Activated T-cell treated with anti-CD3 and anti-CD28 coated beads, Interleukin-2, amount 50 U/mL, for 4 hours (primary cell): ENCODE data around the gene NACC2. TPM values are rescaled to one million over a fixed set of nuclear protein-coding genes. Genes with fewer than 3 reads are reported as not detected.
A peak's percentile ranks its signal among the peaks of the same experiment; 100 is the strongest.

Experiments
- ATAC-seq, 2 donors: fragments of 200-7000 bp; cut with Tn5 transposase; one replicate each; pipeline ENCODE4 v1.10.0; 2021
- DNase-seq: peaks from one replicate; pipeline ENCODE4 v3.0.0-alpha.2; 2020
- H3K27me3 Mint-ChIP-seq: one replicate; pipeline ENCODE4 v1.8.0; 2021; ENCODE audit warnings: low read depth, mixed read lengths
- H3K36me3 Mint-ChIP-seq: one replicate; pipeline ENCODE4 v1.8.0; 2022; ENCODE audit warnings: mixed read lengths; ENCODE audit not compliant: insufficient read depth
- H3K4me1 Mint-ChIP-seq: one replicate; pipeline ENCODE4 v1.8.0; 2021; ENCODE audit warnings: low read depth, mixed read lengths
- H3K4me3 Mint-ChIP-seq: one replicate; pipeline ENCODE4 v1.8.0; 2021; ENCODE audit warnings: mild to moderate bottlenecking, moderate library complexity, mixed read lengths
- H3K9me3 Mint-ChIP-seq: one replicate; pipeline ENCODE4 v1.8.0; 2021; ENCODE audit warnings: mixed read lengths
- total RNA-seq, 3 donors: library from RNA; stranded (reverse); gene quantifications; one replicate each; pipeline ENCODE4 v1.2.1, GENCODE V29; 2021

The NACC2 gene
- total RNA-seq, 3 donors from 2014 or later = 5.9 to 6.2 (median 6.0) TPM

DNA sequence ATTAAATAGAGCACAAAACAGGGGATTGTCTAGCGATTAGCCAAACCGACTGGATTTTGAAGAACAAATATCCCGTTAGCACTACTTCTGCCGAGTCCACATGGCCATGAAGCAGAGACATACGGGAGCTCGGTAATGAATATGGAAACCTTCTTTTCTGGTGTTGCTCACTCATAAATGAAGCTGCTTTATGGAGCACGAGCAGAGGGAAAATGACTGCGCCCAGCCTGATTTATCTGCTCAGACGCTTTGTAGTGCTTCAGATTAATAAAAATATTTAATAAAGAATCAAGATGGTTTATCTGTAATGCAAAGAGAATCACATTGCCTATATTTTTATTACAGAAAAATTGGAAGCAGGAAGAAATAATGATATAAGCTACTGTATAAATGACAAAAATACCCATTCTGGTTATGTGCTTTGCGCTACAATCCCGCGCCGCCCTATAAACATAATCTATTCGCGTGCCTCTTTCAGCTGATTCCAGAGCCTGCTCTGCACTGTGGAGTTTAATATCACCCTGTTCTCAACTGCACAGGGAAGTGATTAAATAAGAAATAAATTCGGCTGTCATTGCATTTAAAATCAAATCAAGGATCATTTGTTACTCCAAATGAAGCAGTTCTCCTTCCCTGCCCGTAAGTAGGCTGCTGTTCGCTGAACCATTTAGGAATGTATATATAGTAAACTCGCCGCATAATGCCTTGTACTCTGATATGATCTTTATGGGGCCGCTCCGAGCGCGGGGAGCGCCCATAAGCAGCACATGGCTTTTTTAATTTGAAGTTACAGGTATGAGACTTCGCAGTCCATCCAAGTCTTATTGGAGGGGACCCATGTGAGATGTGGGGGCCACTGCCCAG is 111.6 kb downstream of the NACC2 start:
- H3K36me3 Mint-ChIP-seq = no peaks in the 10 kb centered on the region
- no peak for DNase-seq
- peaks cover 14% of the 10 kb centered on the region for H3K4me1 Mint-ChIP-seq

GRCh38 chr9:135982499-135983207 is 112.4 kb downstream of the NACC2 start:
- H3K9me3 Mint-ChIP-seq = no peaks in the 10 kb centered on the region
- peaks cover 14% of the 10 kb centered on the region for H3K4me1 Mint-ChIP-seq
- ATAC-seq = no peak
- H3K4me3 Mint-ChIP-seq = no peak overlapping the region
- H3K36me3 Mint-ChIP-seq = no peaks in the 10 kb centered on the region
- no peak for DNase-seq
- H3K27me3 Mint-ChIP-seq = no peaks in the 10 kb centered on the region

More for the DNA sequence above, 111.6 kb downstream of the NACC2 start:
- ATAC-seq = no peak
- no peaks in the 10 kb centered on the region for H3K27me3 Mint-ChIP-seq
- H3K9me3 Mint-ChIP-seq = no peaks in the 10 kb centered on the region
- no peak overlapping the region for H3K4me3 Mint-ChIP-seq

DNA sequence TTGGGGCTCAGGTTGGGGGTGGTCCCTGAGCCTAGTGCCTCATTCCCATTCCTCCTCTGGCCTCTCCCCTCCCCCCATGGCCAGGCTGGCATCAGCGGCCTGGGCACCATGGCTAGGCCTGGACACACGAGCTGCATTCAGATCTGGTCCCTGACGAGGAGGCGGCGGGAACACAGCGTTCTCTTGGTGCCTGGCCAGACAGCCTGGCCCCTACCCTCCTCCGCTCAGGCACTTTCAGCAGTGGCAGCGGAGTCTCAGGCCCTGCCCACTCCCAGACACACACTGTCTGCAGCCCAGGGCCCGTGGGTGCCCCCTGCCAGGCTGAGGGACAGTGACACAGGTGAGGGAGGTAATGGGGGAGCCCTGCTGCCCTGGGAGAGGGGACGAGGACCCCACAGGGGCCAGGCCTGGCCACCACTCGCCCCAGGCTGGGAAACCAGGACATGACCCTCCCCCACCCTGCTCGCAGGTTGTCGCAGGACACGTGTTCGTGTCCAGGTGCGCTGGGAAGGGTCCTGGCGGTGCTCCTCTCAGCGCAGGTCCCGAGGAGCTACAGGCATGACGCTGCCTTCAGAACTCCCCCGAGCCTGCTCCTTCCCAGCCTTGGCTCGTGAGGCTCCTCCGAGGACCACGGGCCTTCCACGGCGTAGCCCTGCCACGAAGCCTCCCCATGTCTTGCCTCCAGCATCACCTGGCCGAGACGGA is 114.0 kb downstream of the NACC2 start:
- ATAC-seq (no peak), DNase-seq (no peak)
- Mint-ChIP-seq H3K4me3 (no peak overlapping the region), H3K27me3 (no peaks in the 10 kb centered on the region), H3K9me3 (no peaks in the 10 kb centered on the region), H3K4me1 (peaks cover 16% of the 10 kb centered on the region), H3K36me3 (no peaks in the 10 kb centered on the region)

GRCh38 chr9:135979547-135980166 is 115.4 kb downstream of the NACC2 start:
- Mint-ChIP-seq H3K4me1 (peaks cover 16% of the 10 kb centered on the region), H3K9me3 (no peaks in the 10 kb centered on the region), H3K36me3 (no peaks in the 10 kb centered on the region), H3K27me3 (no peaks in the 10 kb centered on the region), H3K4me3 (no peak overlapping the region)
- ATAC-seq = peak in 1 of 2 donors; percentile 12
- DNase-seq = no peak

- Mint-ChIP-seq H3K4me1 (peaks cover 19% of the 10 kb centered on the region), H3K9me3 (no peaks in the 10 kb centered on the region), H3K27me3 (no peaks in the 10 kb centered on the region), H3K36me3 (no peaks in the 10 kb centered on the region), H3K4me3 (peak overlapping the region; percentile 47)
- ATAC-seq = peak; percentile 74 to 78
- DNase-seq = peak; percentile 24
These were observed 116.2 kb downstream of the NACC2 start for GRCh38 chr9:135978642-135979546.

- DNase-seq (no peak), ATAC-seq (no peak)
- Mint-ChIP-seq H3K4me3 (no peak overlapping the region), H3K27me3 (no peaks in the 10 kb centered on the region), H3K4me1 (peaks cover 26% of the 10 kb centered on the region), H3K9me3 (no peaks in the 10 kb centered on the region), H3K36me3 (no peaks in the 10 kb centered on the region)
These were observed 118.1 kb downstream of the NACC2 start for GRCh38 chr9:135976944-135977343.

GRCh38 chr9:135976531-135976930 is 118.6 kb downstream of the NACC2 start:
- Mint-ChIP-seq H3K4me1 (peaks cover 26% of the 10 kb centered on the region), H3K27me3 (no peaks in the 10 kb centered on the region), H3K4me3 (no peak overlapping the region), H3K9me3 (no peaks in the 10 kb centered on the region), H3K36me3 (no peaks in the 10 kb centered on the region)
- ATAC-seq (no peak), DNase-seq (no peak)

DNA sequence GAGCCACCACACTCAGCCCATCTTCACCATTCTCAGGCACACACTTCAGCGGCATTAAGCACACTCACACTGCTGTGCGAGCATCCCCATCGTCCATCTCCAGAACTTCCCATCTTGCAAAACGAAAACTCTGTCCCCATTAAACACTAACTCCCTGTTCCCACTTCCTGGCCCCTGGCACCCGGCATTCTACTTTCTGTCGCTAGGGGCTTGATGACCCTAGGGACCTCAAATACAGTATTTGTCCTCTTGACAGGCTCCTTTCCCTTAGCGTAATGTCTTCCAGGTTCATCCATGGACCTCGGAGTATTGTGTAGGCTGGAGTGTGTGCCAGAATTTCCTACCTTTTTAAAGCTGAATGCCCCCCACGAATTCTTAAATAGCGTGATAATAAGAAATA is 119.3 kb downstream of the NACC2 start:
- Mint-ChIP-seq H3K4me3 (no peak overlapping the region), H3K9me3 (no peaks in the 10 kb centered on the region), H3K27me3 (no peaks in the 10 kb centered on the region), H3K4me1 (peaks cover 26% of the 10 kb centered on the region), H3K36me3 (no peaks in the 10 kb centered on the region)
- ATAC-seq (no peak), DNase-seq (no peak)

- Mint-ChIP-seq H3K4me1 (peaks cover 18% of the 10 kb centered on the region), H3K27me3 (no peaks in the 10 kb centered on the region), H3K4me3 (no peak overlapping the region), H3K9me3 (no peaks in the 10 kb centered on the region), H3K36me3 (no peaks in the 10 kb centered on the region)
- no peak for DNase-seq
- no peak for ATAC-seq
These were observed 120.9 kb downstream of the NACC2 start for GRCh38 chr9:135974220-135974573.

- Mint-ChIP-seq H3K27me3 (no peaks in the 10 kb centered on the region), H3K4me3 (no peak overlapping the region), H3K36me3 (no peaks in the 10 kb centered on the region), H3K4me1 (peaks cover 12% of the 10 kb centered on the region), H3K9me3 (no peaks in the 10 kb centered on the region)
- ATAC-seq = peak in 1 of 2 donors; percentile 30
- no peak for DNase-seq
These were observed 121.5 kb downstream of the NACC2 start for GRCh38 chr9:135973277-135974219.

DNA sequence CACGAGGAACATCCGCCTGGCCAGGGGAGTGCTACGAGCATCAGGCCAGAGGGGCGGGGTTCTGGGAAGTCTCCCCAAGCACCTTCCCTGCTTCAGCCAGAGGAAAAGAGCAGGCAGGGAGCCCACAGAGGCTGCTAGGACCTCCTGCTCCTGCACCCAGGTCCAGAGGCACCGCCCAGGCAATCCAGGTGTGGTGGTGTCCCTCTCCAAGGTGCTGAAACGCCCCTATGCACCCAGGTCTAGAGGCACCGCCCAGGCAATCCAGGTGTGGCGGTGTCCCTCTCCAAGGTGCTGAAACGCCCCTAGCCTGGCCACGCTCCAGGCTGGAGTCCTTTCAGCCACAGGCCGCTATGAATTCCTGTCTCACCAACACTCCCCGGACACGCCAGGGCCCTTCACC is 123.2 kb downstream of the NACC2 start:
- Mint-ChIP-seq H3K27me3 (peaks cover 6% of the 10 kb centered on the region), H3K4me1 (peaks cover 18% of the 10 kb centered on the region), H3K4me3 (no peak overlapping the region), H3K36me3 (no peaks in the 10 kb centered on the region), H3K9me3 (no peaks in the 10 kb centered on the region)
- ATAC-seq = no peak
- peak; percentile 23 for DNase-seq

DNA sequence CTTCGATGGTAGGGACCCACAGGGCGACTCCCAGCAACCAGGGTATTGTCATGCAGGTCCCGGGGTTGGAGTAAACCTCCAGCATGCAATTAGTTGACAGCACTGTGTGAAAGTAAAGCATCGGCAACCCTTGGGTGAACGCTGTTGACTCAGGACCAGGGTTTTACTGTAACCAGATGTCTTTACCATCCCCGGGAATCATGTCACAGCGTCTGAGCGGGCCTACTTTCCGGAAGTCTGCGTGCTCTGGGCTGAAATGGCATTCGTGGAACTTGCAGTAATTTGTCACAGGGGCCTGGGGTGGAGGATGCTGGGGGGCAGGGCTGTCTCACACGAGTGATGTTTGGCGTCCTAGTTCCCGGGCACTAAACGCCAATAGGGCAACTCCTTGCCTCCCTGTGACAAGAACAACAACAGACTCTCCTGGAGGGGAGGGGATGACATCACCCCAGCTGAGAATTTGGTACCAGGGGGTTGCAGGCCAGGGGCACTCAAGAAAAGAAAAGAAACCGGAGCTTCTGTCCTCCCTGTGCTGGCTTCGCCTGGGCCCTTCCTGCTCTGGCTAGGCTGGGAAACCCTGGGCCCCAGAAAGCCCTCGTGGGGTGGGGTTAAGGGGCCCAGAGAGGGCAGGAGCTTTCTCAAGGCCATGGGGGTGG is 123.8 kb downstream of the NACC2 start:
- no peaks in the 10 kb centered on the region for H3K36me3 Mint-ChIP-seq
- H3K27me3 Mint-ChIP-seq = peaks cover 6% of the 10 kb centered on the region
- ATAC-seq = no peak

More for the DNA sequence above, 123.8 kb downstream of the NACC2 start:
- Mint-ChIP-seq H3K4me1 (peaks cover 16% of the 10 kb centered on the region), H3K4me3 (no peak overlapping the region), H3K9me3 (no peaks in the 10 kb centered on the region)
- DNase-seq = no peak
